Retina (tissue), 1 donor: Measurements from ENCODE around the gene SMCP.

Experiments
- DNase-seq: peaks from one replicate; pipeline ENCODE4 v3.0.0-alpha.2; 2016

The SMCP gene

GRCh38 chr1:152886758-152887409, 8.8 kb downstream of the SMCP start:
- DNase-seq = no peak

- DNase-seq = no peak
Measured at GRCh38 chr1:152888126-152888525, 10.0 kb downstream of the SMCP start.

GRCh38 chr1:152899027-152899426, 20.9 kb downstream of the SMCP start:
- no peak for DNase-seq

GRCh38 chr1:152899883-152900282, 21.8 kb downstream of the SMCP start:
- no peak for DNase-seq

GRCh38 chr1:152901631-152902030, 23.5 kb downstream of the SMCP start:
- DNase-seq = no peak

- DNase-seq = peak; percentile 16
Measured at GRCh38 chr1:152902636-152903035, 24.5 kb downstream of the SMCP start.

- no peak for DNase-seq
Measured at GRCh38 chr1:152904688-152905440, 26.7 kb downstream of the SMCP start.

GRCh38 chr1:152906023-152906565, 28.0 kb downstream of the SMCP start:
- no peak for DNase-seq

- no peak for DNase-seq
Measured at GRCh38 chr1:152907686-152908601, 29.8 kb downstream of the SMCP start, which contains the start of gene IVL. TSS of gene IVL (plus strand) at chr1:152908546. CDS start at chr1:152909798, 1,252 bp downstream.

- no peak for DNase-seq
Measured at GRCh38 chr1:152909206-152909605, 31.1 kb downstream of the SMCP start.

- DNase-seq = no peak
Measured at GRCh38 chr1:152912471-152912870, 34.3 kb downstream of the SMCP start.

- no peak for DNase-seq
Measured at GRCh38 chr1:152912900-152913299, 34.8 kb downstream of the SMCP start.

- DNase-seq = no peak
Measured at GRCh38 chr1:152917794-152918193, 39.7 kb downstream of the SMCP start.

GRCh38 chr1:152919071-152919470, 40.9 kb downstream of the SMCP start:
- no peak for DNase-seq

GRCh38 chr1:152924191-152924590, 46.1 kb downstream of the SMCP start:
- no peak for DNase-seq

- DNase-seq = no peak
Measured at GRCh38 chr1:152926091-152926490, 48.0 kb downstream of the SMCP start.

- no peak for DNase-seq
Measured at GRCh38 chr1:152928671-152929070, 50.5 kb downstream of the SMCP start.

GRCh38 chr1:152932170-152932811, 54.2 kb downstream of the SMCP start:
- no peak for DNase-seq

- no peak for DNase-seq
Measured at GRCh38 chr1:152933196-152933595, 55.1 kb downstream of the SMCP start.
